Vagina (tissue), 2 donors: ENCODE results near the gene RNASE7. TPM values are rescaled to one million over a fixed set of nuclear protein-coding genes. Genes with fewer than 3 reads are reported as not detected.

ENCODE experiments used
- DNase-seq, 2 donors: peaks; one replicate each; pipeline ENCODE4 v3.0.0-alpha.2; 2017; ENCODE audit errors: extremely low spot score in 2 of 2
- H3K27ac ChIP-seq: fragments of 200-600 bp; sonication (generic); one replicate; pipeline ENCODE4 v1.5.1; 2019
- H3K27me3 ChIP-seq: fragments of 200-600 bp; sonication (generic); one replicate; pipeline ENCODE4 v1.5.1; 2019
- H3K36me3 ChIP-seq, 2 donors: fragments of 200-600 bp; sonication (generic); one replicate each; pipeline ENCODE4 v1.5.1; 2017 to 2019
- H3K4me1 ChIP-seq: fragments of 200-600 bp; sonication (generic); one replicate; pipeline ENCODE4 v1.5.1; 2019
- H3K4me3 ChIP-seq, 2 donors: fragments of 200-600 bp; sonication (generic); 1 replicate in 1 of 2; 2 replicates in 1 of 2; pipeline ENCODE4 v1.5.1; 2016 to 2019
- H3K9me3 ChIP-seq: fragments of 200-600 bp; sonication (generic); one replicate; pipeline ENCODE4 v1.5.1; 2019
- CTCF ChIP-seq, 3 experiments: fragments of 450-650 bp in 2 of 3; fragments of 200-600 bp in 1 of 3; sonication (generic) in 1 of 3; IDR thresholded peaks; one replicate each; pipeline ENCODE4 v1.5.1; 2017 to 2019; ENCODE audit warnings: antibody characterized with exemption in 3 of 3, mild to moderate bottlenecking in 2 of 3, moderate library complexity in 2 of 3
- POLR2A ChIP-seq, 2 donors: fragments of 450-650 bp; IDR thresholded peaks; one replicate each; pipeline ENCODE4 v1.6.1; 2017; ENCODE audit warnings: antibody characterized with exemption in 2 of 2, mild to moderate bottlenecking in 2 of 2, moderate library complexity in 2 of 2
- POLR2AphosphoS5 ChIP-seq, 2 donors: sonication (generic); formaldehyde crosslinking; IDR thresholded peaks; one replicate each; pipeline ENCODE4 v1.9.0; 2017; ENCODE audit warnings: antibody characterized with exemption in 2 of 2, mild to moderate bottlenecking in 2 of 2, low read depth in 1 of 2; ENCODE audit not compliant: insufficient read depth in 1 of 2
- intact Hi-C: fragments of 100-400 bp; cut with DNase I; formaldehyde crosslinking; loops from one replicate; pipeline ENCODE4 v1.15.1; 2023
- total RNA-seq: library from RNA; depleted of rRNA; stranded (reverse); fragments of >200 nt; gene quantifications from one replicate; pipeline ENCODE4 v1.2.3, GENCODE V29; 2016

The RNASE7 gene
- total RNA-seq, 1 donor from 2014 or later = 18.2 TPM

GRCh38 chr14:21017528-21018245 is 24.5 kb upstream of the RNASE7 start:
- peaks cover 30% of the 10 kb centered on the region for H3K4me1 ChIP-seq
- H3K27ac ChIP-seq = no peak overlapping the region
- no peaks in the 10 kb centered on the region for H3K27me3 ChIP-seq
- TF ChIP-seq POLR2AphosphoS5 (IDR thresholded peaks at IDR 0.05; ENCODE audit: insufficient read depth in 1 of 2, low read depth in 1 of 2) (peak in 1 of 2 donors; percentile 5), POLR2A (IDR thresholded peaks at IDR 0.05) (no peak)
- intact Hi-C loops = loop anchor here (5.0 kb wide), 1 partner anchor 75 kb away; no protein-coding TSS in a partner anchor
- no peaks in the 10 kb centered on the region for H3K9me3 ChIP-seq
- peaks cover 0 to 42% of the 10 kb centered on the region in 2 donors for H3K36me3 ChIP-seq
- H3K4me3 ChIP-seq = no peak overlapping the region
- DNase-seq = no peak

GRCh38 chr14:21018286-21018685 is 23.9 kb upstream of the RNASE7 start:
- Histone ChIP-seq H3K4me3 (no peak overlapping the region), H3K36me3 (peaks cover 0 to 46% of the 10 kb centered on the region in 2 donors), H3K27me3 (no peaks in the 10 kb centered on the region), H3K4me1 (peaks cover 36% of the 10 kb centered on the region), H3K9me3 (no peaks in the 10 kb centered on the region), H3K27ac (no peak overlapping the region)
- TF ChIP-seq POLR2AphosphoS5 (IDR thresholded peaks at IDR 0.05; ENCODE audit: insufficient read depth in 1 of 2, low read depth in 1 of 2) (no peak), POLR2A (IDR thresholded peaks at IDR 0.05) (no peak)
- no peak for DNase-seq
- intact Hi-C loops = loop anchor here (5.0 kb wide), 1 partner anchor 74 kb away; no protein-coding TSS in a partner anchor

- H3K36me3 ChIP-seq = peaks cover 0 to 46% of the 10 kb centered on the region in 2 donors
- H3K27ac ChIP-seq = no peak overlapping the region
- H3K4me1 ChIP-seq = peaks cover 41% of the 10 kb centered on the region
- no peak for TF ChIP-seq POLR2AphosphoS5 (IDR thresholded peaks at IDR 0.05; ENCODE audit: insufficient read depth in 1 of 2, low read depth in 1 of 2)
- TF ChIP-seq CTCF (IDR thresholded peaks at IDR 0.05) = no peak
- no peak for TF ChIP-seq POLR2A (IDR thresholded peaks at IDR 0.05)
- H3K4me3 ChIP-seq = no peak overlapping the region
- no peaks in the 10 kb centered on the region for H3K9me3 ChIP-seq
- intact Hi-C loops = loop anchor here (5.0 kb wide), 1 partner anchor 74 kb away; no protein-coding TSS in a partner anchor
- H3K27me3 ChIP-seq = no peaks in the 10 kb centered on the region
- no peak for DNase-seq
These were observed 23.4 kb upstream of the RNASE7 start for GRCh38 chr14:21018781-21019180.

- no peak for DNase-seq
- H3K27me3 ChIP-seq = no peaks in the 10 kb centered on the region
- H3K36me3 ChIP-seq = peaks cover 0 to 46% of the 10 kb centered on the region in 2 donors
- H3K9me3 ChIP-seq = no peaks in the 10 kb centered on the region
- no peak overlapping the region for H3K27ac ChIP-seq
- peaks cover 47% of the 10 kb centered on the region for H3K4me1 ChIP-seq
- TF ChIP-seq POLR2A (IDR thresholded peaks at IDR 0.05) (no peak), CTCF (IDR thresholded peaks at IDR 0.05) (no peak), POLR2AphosphoS5 (IDR thresholded peaks at IDR 0.05; ENCODE audit: insufficient read depth in 1 of 2, low read depth in 1 of 2) (no peak)
- H3K4me3 ChIP-seq = no peak overlapping the region
- intact Hi-C loops = loop anchor here (5.0 kb wide), 1 partner anchor 73 kb away; no protein-coding TSS in a partner anchor
These were observed 22.8 kb upstream of the RNASE7 start for GRCh38 chr14:21019366-21019765.

- Histone ChIP-seq H3K4me3 (no peak overlapping the region), H3K4me1 (peaks cover 57% of the 10 kb centered on the region), H3K27ac (peak overlapping the region; percentile 99), H3K36me3 (peaks cover 0 to 46% of the 10 kb centered on the region in 2 donors), H3K27me3 (no peaks in the 10 kb centered on the region), H3K9me3 (no peaks in the 10 kb centered on the region)
- DNase-seq = no peak
- intact Hi-C loops = no loop called here
- TF ChIP-seq POLR2A (IDR thresholded peaks at IDR 0.05) (no peak), CTCF (IDR thresholded peaks at IDR 0.05) (no peak), POLR2AphosphoS5 (IDR thresholded peaks at IDR 0.05; ENCODE audit: insufficient read depth in 1 of 2, low read depth in 1 of 2) (no peak)
These were observed 21.1 kb upstream of the RNASE7 start for GRCh38 chr14:21020977-21021545.
